Right kidney (tissue), 1 donor: ENCODE data around the gene HDAC4.

ENCODE experiments used
- DNase-seq: peaks from one replicate; pipeline ENCODE4 v3.0.0-alpha.2; 2016

Gene HDAC4

DNA sequence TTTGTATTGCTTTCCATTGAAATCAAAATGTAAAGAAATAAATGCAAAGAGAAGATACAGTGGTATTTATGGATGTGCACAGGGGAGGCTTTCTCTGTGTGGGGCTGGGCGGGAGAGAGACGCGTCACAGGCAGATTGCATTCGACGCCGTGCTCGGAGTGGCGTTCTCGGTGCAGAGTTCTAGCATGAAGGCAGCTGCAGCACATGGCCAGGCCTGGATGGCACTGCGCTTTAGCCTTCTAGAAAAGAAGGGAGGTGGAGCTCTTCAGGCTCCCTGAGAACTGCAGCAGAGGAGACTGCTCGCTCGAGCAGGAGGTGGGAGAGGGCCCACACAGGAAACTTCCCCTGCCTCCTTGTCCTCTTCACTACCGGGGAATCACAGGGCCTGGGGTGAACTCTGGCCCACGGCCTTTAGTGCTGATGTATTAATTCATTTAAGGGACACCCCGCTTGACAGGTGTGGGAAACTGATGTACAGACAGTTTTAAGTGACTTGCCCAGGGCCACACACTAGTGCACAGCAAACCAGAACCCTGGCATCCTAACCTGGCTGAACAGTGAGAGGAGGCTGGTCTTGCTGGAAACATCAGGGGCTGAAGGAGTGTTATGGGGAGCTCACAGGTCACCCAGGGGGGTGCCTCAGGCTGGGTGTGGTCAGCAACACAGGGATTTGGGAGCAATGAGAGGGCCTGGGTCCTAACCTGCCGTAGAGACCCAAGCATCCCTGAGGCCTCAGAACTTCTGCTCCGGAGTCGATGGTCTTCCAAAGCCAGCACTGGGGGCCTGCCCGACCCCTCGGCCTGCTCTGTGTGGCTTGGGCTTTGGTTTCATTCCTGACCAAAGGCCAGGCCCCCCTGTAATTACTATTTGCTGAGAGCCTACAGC, 199.9 kb downstream of the HDAC4 start:
- DNase-seq = no peak

DNA sequence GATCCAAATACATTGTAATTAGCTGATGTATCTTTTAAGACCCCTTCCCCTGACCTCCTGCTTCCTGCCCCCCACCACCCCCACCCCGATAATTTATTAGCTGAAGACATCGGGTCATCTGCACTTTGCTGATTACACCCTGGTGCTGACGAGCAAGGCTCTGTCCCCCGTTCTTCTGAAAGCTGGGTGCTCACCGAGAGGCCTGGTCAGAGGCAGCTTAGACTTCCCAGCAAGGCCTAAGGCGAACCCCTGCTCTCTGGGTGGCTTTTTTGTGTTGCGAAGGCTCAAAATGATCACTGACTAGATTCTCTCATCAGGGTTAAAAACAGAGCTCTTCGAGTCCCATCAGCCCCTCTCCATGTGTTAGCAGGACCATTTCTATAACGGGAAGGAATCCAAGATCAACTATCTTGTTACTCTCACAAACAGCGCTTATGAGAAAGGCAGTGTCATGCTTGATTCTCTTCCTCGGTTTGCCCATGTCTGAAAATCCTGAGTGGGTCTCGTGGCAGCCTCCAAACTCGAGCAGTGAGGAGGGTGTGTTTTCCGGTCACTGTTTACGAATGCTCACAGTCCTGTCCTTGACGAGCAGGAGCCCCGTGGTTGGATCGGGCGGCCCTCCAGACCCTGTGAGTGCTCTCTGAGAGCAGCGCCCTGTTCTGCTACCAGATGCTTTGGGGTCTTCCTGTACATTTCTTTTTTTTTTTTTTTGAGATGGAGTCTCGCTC, 201.6 kb downstream of the HDAC4 start:
- no peak for DNase-seq

- DNase-seq = no peak
Observed at GRCh38 chr2:239198221-239198620, 202.6 kb downstream of the HDAC4 start.

DNA sequence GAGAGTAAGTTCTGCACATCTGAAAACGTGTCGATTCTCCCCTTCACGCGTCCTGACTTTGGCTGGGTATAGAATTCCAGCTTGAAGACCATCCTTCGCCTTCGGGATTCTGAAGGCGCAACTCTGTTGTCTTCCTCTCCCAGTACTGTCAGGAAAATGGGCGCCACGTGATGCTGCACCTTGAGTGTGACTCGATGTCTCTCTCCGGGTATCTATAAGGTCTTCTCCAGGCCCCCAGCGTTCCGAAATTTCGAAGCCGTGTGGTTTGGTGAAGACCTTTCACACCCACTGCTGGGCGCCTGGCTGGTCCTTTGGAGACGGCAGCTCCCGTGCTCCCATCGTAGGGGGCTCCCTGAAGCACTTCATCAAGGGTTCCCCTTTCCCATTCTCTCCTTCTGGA, 203.7 kb downstream of the HDAC4 start:
- no peak for DNase-seq

GRCh38 chr2:239196474-239197021, 204.3 kb downstream of the HDAC4 start:
- DNase-seq = no peak

DNA sequence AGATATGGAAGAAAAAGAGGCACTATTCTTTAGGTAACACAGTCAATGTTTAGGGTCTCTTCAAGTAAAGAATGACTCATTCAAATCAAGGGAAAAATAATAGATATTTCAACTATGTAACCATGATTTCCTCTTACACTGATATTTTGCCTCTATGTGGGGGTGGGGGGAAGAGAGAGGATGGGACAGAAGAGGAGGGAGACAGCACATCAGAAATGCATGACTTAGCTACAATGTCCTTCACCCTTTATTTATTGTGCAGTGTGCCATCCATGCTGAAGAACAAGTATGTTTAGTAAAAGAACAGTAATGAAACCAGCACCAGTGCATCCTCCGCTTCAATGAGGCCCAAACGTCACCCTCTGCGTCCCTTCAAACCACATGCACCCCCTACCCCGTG, 204.8 kb downstream of the HDAC4 start:
- no peak for DNase-seq

DNA sequence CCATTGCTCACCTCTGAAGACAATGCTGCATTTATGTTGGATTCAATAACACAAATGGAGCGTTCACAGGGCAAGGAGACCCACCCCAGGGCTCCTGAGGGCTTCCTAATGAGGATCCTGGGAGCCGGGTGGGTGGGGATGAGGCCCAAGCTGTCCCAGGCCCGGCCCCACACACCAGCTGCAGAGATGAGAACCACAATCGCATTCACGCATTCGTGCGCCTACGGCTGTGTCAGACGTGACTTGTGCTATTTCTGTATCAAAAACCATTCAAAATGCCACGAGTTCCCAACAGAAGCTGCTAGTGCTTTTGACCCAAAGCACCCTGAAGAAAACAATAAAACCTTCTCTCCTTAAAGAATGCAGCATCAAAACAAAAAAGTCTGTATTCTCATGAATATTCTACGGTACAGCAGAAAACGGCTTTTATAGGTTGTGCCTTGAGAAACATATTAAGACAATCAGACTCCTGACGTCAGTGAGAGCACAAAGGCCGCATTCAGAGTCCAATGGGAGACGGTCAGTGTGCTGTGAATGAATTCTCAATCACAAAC, 205.4 kb downstream of the HDAC4 start:
- no peak for DNase-seq

- DNase-seq = no peak
Observed at GRCh38 chr2:239194731-239195317, 206.0 kb downstream of the HDAC4 start.

DNA sequence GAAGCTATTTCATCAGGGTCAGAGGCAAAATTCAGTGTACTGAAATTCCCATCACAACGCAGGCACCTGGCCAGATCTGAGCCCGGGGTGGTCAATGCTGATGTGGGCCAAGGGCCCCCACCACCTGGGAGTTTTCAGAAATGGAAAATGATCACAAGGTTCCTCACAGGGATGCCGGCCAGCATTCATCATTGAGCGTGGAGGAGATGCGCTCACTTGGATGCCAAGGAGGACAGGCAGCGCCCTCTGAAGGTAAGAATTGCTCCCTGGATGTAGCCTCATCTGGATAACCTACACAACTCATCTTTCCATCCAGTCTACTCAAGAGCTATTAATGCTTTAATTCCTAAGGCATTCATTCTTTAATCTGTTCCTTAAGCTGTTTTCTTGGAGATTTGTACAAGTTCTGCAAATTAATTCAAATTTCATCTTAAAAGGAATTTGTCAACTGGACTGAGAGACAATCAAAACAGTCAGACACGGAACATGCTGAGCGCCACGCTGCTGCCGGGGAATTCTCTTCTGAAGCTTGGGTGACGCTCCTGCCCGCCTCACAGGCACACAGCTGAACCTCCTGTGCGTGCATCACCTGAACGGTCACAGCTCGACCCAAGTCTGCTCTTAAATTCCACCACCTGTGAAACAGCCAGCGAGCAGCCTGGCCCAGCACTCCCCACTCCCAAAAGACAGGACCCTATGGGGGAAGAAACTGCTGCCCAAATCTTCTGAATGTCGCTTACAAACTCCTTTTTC, 206.7 kb downstream of the HDAC4 start:
- no peak for DNase-seq

- DNase-seq = no peak
Observed at GRCh38 chr2:239193401-239193811, 207.4 kb downstream of the HDAC4 start.

GRCh38 chr2:239192975-239193374, 207.8 kb downstream of the HDAC4 start:
- DNase-seq = no peak

- no peak for DNase-seq
Observed at GRCh38 chr2:239192456-239192855, 208.4 kb downstream of the HDAC4 start.

GRCh38 chr2:239190921-239191885, 209.6 kb downstream of the HDAC4 start:
- no peak for DNase-seq

DNA sequence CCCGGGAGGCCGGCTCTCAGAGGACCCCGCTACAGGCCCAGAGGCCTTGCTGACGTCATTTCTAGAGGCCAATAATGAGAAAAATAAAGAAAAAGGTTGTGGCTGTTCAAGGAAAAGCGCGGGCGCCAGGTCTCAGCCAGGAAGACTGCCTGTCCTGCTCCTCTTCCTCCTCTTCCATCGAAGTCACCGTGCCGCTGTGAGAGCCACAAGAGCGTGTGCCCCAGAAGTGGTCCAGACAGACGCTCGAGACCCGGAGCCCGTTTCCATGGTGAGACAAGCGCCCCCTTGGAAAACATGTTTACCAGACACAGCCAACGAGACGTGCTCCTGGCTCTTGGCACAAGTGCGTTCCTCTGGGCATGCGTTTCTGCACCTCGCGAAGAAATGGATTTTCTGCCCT, 210.5 kb downstream of the HDAC4 start:
- DNase-seq = no peak

DNA sequence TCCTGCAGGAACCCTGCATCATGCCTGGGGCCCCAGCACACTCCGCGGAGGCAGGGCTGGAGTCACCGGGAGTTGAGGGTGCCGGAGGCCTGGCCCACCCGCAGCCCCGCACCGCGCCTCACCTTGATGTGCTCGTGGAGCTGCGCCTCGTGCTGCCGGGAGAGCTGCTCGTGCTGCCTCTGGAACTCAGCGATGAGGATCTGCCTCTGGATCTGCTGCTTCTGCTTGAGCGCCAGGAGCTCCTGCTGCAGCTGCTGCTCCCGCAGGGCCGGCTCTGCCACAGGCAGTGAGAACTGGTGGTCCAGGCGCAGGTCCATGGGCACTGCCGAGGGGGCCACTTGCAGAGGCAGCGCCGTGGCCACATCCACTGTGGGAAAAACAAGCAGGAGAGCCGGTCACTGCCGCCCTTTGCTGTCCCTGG, 211.1 kb downstream of the HDAC4 start:
- no peak for DNase-seq

DNA sequence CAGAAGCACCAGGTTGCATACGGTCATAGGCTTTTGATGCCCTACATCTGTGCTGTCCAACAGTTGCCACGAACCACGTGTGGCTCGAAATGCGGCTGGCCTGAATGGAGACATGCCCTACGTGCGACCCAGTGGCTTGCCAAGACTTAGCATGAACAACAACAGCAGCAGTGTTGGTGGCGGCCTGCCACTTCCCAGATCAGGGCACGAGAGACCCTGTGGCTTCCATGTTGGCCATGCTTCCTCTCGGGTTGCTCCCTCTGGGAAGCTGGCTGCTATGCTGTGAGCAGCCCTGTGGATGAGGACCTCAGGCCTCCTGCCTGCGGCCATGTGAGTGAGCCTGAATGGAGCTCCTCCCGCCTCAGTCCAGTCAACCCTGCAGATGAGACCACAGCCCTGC, 212.3 kb downstream of the HDAC4 start:
- no peak for DNase-seq

GRCh38 chr2:239187464-239188253, 213.2 kb downstream of the HDAC4 start:
- no peak for DNase-seq

DNA sequence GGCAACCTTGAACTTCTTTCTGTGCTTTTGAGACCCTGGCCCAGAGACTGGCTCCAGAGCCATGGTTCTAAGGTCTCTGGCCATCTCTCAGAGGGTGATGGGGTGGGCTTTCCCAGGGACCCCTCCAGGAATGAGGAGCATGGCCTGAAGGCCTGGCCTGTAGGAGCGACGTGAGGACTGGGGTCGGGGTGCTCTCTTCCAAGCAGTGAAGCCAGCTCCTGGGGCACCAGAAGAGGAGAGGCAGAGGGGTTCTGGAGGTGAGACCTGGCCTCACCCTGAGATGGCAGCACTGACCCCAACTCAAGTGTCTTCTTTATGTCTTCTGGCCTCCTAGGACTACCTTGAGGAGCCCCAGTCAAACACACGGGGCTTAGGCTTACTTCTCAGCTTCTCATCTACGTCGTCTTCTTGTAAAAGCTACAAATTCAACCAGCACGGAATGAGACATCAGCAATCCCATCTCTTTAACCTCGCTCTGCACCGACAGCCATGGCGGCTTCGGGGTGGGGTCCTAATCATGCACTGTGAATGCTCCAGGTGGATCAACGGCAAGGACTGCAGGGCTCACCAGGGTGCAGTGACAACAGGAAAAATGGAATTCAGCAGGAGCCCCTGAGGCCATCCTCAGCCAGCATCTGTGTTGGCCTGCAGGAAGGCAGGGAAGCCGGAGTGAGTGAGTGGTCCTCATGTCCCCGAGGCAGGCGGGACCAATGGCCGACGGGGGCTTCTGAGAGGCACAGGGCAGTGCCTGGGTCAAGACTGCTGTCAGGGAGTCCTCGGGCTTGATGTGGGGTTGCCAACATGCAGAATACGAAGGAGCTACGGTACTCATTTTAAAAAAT, 214.1 kb downstream of the HDAC4 start:
- DNase-seq = no peak
